Panc1 (cell line): ENCODE measurements around the gene LTB4R2. TPM values are rescaled to one million over a fixed set of nuclear protein-coding genes. Genes with fewer than 3 reads are reported as not detected.

ENCODE experiments used
- ATAC-seq: fragments of 200-7000 bp; cut with Tn5 transposase; 2 replicates; pipeline ENCODE4 v1.9.1; 2020; ENCODE audit warnings: mild to moderate bottlenecking, moderate library complexity
- BruUV-seq: library from RNA; stranded (reverse); fragments of 400-500 nt; replicated peaks from 2 replicates; lab custom pipeline; 2021; lab: Mats Ljungman, UMichigan
- CTCF ChIA-PET: fragments of 300-600 bp; sonication (Branson Sonifier 250); formaldehyde crosslinking; loops from one replicate; lab custom pipeline; 2022; ENCODE audit warnings: antibody characterized with exemption; lab: Charles Lee
- POLR2A ChIA-PET: fragments of 300-600 bp; sonication (Branson Sonifier 250); formaldehyde crosslinking; loops from one replicate; lab custom pipeline; 2022; ENCODE audit warnings: antibody characterized with exemption; lab: Charles Lee
- DNase-seq: peaks from one replicate; pipeline ENCODE4 v3.0.0-alpha.2; 2010; ENCODE audit warnings: low read depth, low spot score
- H3K27ac ChIP-seq: 2 replicates; pipeline ENCODE4 v1.5.1; 2011; ENCODE audit warnings: mild to moderate bottlenecking, low read length, inconsistent platforms
- H3K27me3 ChIP-seq: fragments of 200-500 bp; sonication (Bioruptor generic); 2 replicates; pipeline ENCODE4 v1.6.0; 2014; ENCODE audit warnings: low read length, inconsistent platforms; ENCODE audit not compliant: control insufficient read depth, insufficient read depth
- H3K36me3 ChIP-seq: fragments of 200-500 bp; sonication (Bioruptor generic); 2 replicates; pipeline ENCODE4 v1.5.1; 2014; ENCODE audit warnings: inconsistent platforms, mild to moderate bottlenecking, low read length, moderate library complexity; ENCODE audit not compliant: control insufficient read depth, insufficient read depth
- H3K4me1 ChIP-seq: 2 replicates; pipeline ENCODE4 v1.5.1; 2011; ENCODE audit warnings: inconsistent platforms, mild to moderate bottlenecking, low read length, moderate library complexity; ENCODE audit not compliant: control insufficient read depth, insufficient read depth
- H3K4me3 ChIP-seq, 2 experiments: 2 replicates each; pipeline ENCODE4 v1.5.1; 2011 to 2012; ENCODE audit warnings: low read depth in 2 of 2, low read length in 2 of 2, mild to moderate bottlenecking in 2 of 2, inconsistent platforms in 1 of 2, moderate library complexity in 1 of 2
- H3K9me3 ChIP-seq: fragments of 200-500 bp; sonication (Bioruptor generic); 2 replicates; pipeline ENCODE4 v1.5.1; 2014; ENCODE audit warnings: low read depth, mild to moderate bottlenecking, inconsistent platforms, low read length, moderate library complexity; ENCODE audit not compliant: control insufficient read depth, insufficient read depth
- CTCF ChIP-seq: fragments of 450-650 bp; IDR thresholded peaks from 2 replicates; pipeline ENCODE4 v1.5.1; 2017; ENCODE audit warnings: mild to moderate bottlenecking
- POLR2AphosphoS5 ChIP-seq: IDR thresholded peaks from 2 replicates; pipeline ENCODE4 v1.6.1; 2012; ENCODE audit warnings: mild to moderate bottlenecking, low read depth, low read length, moderate library complexity
- REST ChIP-seq, 2 experiments: IDR thresholded peaks; 2 replicates each; pipeline ENCODE4 v1.6.1; 2011 to 2012; ENCODE audit warnings: low read depth in 2 of 2, control low read depth in 1 of 2, low read length in 1 of 2, mild to moderate bottlenecking in 1 of 2, moderate library complexity in 1 of 2; ENCODE audit not compliant: insufficient read depth in 1 of 2
- SIN3A ChIP-seq: IDR thresholded peaks from 2 replicates; pipeline ENCODE4 v1.6.1; 2012; ENCODE audit warnings: low read depth, mild to moderate bottlenecking, low read length, moderate library complexity, borderline replicate concordance; ENCODE audit not compliant: insufficient read depth
- TCF7L2 ChIP-seq: IDR thresholded peaks from 2 replicates; pipeline ENCODE4 v1.6.1; 2011; ENCODE audit warnings: mild to moderate bottlenecking, low read depth, low read length, inconsistent platforms
- in situ Hi-C: cut with HindIII; loops from 2 replicates; pipeline ENCODE4 v1.10.0; 2016; ENCODE audit warnings: low sequenced_read_pairs, low pct_unique_long_range_greater_than_20kb
- intact Hi-C: fragments of 100-400 bp; cut with micrococcal nuclease; formaldehyde crosslinking; loops from one replicate; pipeline ENCODE4 v1.10.0; 2022; ENCODE audit not compliant: unreplicated experiment
- total RNA-seq: library from RNA; stranded (reverse); gene quantifications from one replicate; pipeline ENCODE4 v1.2.1, GENCODE V29; 2021; ENCODE audit not compliant: unreplicated experiment

Gene LTB4R2
- total RNA-seq, 1 experiment from 2014 or later, result 6.9 TPM

- no peak overlapping the region for H3K4me3 ChIP-seq
- ChIA-PET CTCF (no interaction called here), POLR2A (interaction anchor here (0.6 kb wide), 1 partner anchor 33 kb away, joined by 6 read pairs; no protein-coding TSS in a partner anchor)
- H3K9me3 ChIP-seq, result no peaks in the 10 kb centered on the region
- no peaks in the 10 kb centered on the region for H3K36me3 ChIP-seq
- H3K27ac ChIP-seq, result no peak overlapping the region
- in situ Hi-C loops (no loop called here), intact Hi-C loops (no loop called here)
- no peaks in the 10 kb centered on the region for H3K4me1 ChIP-seq
- BruUV-seq, result no TSS peak
- TF ChIP-seq REST (IDR thresholded peaks at IDR 0.05; ENCODE audit: insufficient read depth in 1 of 2, low read depth in 2 of 2, low read length in 1 of 2) (no peak), SIN3A (no peak), CTCF (no peak), POLR2AphosphoS5 (no peak), TCF7L2 (no peak)
- ATAC-seq (no peak), DNase-seq (no peak)
- H3K27me3 ChIP-seq, result no peaks in the 10 kb centered on the region
Measured at GRCh38 chr14:24277071-24277470, 32.9 kb upstream of the LTB4R2 start.

GRCh38 chr14:24277606-24278321 is 32.2 kb upstream of the LTB4R2 start:
- in situ Hi-C loops, result no loop called here
- CTCF ChIA-PET, result no interaction called here
- TF ChIP-seq CTCF (no peak), POLR2AphosphoS5 (no peak), REST (IDR thresholded peaks at IDR 0.05; ENCODE audit: insufficient read depth in 1 of 2, low read depth in 2 of 2, low read length in 1 of 2) (no peak), SIN3A (no peak), TCF7L2 (no peak)
- no TSS peak for BruUV-seq
- ATAC-seq, result no peak
- H3K4me3 ChIP-seq, result no peak overlapping the region
- H3K36me3 ChIP-seq, result no peaks in the 10 kb centered on the region
- intact Hi-C loops, result no loop called here
- no peaks in the 10 kb centered on the region for H3K4me1 ChIP-seq
- no peak overlapping the region for H3K27ac ChIP-seq
- H3K27me3 ChIP-seq, result no peaks in the 10 kb centered on the region
- no peak for DNase-seq
- POLR2A ChIA-PET, result interaction anchor here (0.6 kb wide), 1 partner anchor 34 kb away, joined by 6 read pairs; no protein-coding TSS in a partner anchor
- no peaks in the 10 kb centered on the region for H3K9me3 ChIP-seq
